HEK293T (cell line): Measurements from ENCODE around the gene FKBP8.
A peak's percentile ranks its signal among the peaks of the same experiment; 100 is the strongest.

Experiments
- CTCF ChIA-PET: fragments of 350-600 bp; formaldehyde crosslinking; extraction: SDS; loops from one replicate; lab custom pipeline; 2021; ENCODE audit warnings: antibody characterized with exemption, inconsistent platforms; lab: Yijun Ruan, JAX
- POLR2A ChIA-PET: fragments of 350-600 bp; formaldehyde crosslinking; extraction: SDS; loops from one replicate; lab custom pipeline; 2020; ENCODE audit warnings: antibody characterized with exemption, inconsistent platforms; lab: Yijun Ruan, JAX
- DNase-seq: peaks from one replicate; pipeline ENCODE4 v3.0.0; 2012; ENCODE audit warnings: mixed read lengths; ENCODE audit errors: extremely low spot score
- ARNT ChIP-seq: fragments of 450-650 bp; IDR thresholded peaks from 2 replicates; pipeline ENCODE4 v1.6.1; 2017; ENCODE audit warnings: mild to moderate bottlenecking
- BHLHE40 ChIP-seq: fragments of 450-650 bp; IDR thresholded peaks from 2 replicates; pipeline ENCODE4 v1.6.1; 2016; ENCODE audit warnings: mild to moderate bottlenecking, moderate library complexity, borderline replicate concordance
- CTBP1 ChIP-seq: fragments of 450-650 bp; IDR thresholded peaks from 2 replicates; pipeline ENCODE4 v1.6.1; 2016; ENCODE audit warnings: borderline replicate concordance
- ELF4 ChIP-seq: fragments of 450-650 bp; IDR thresholded peaks from 2 replicates; pipeline ENCODE4 v1.6.1; 2017; ENCODE audit warnings: antibody characterized with exemption
- FOXA1 ChIP-seq: fragments of 450-650 bp; IDR thresholded peaks from 2 replicates; pipeline ENCODE4 v1.6.1; 2016; ENCODE audit warnings: mild to moderate bottlenecking
- FOXK2 ChIP-seq: fragments of 450-650 bp; IDR thresholded peaks from 2 replicates; pipeline ENCODE4 v1.6.1; 2016; ENCODE audit warnings: mild to moderate bottlenecking
- FOXM1 ChIP-seq: fragments of 450-650 bp; IDR thresholded peaks from 2 replicates; pipeline ENCODE4 v1.6.1; 2017; ENCODE audit warnings: mild to moderate bottlenecking, borderline replicate concordance
- HDGF ChIP-seq: fragments of 450-650 bp; IDR thresholded peaks from 2 replicates; pipeline ENCODE4 v1.6.1; 2017; ENCODE audit warnings: antibody characterized with exemption, borderline replicate concordance
- L3MBTL2 ChIP-seq: fragments of 450-650 bp; conservative IDR thresholded peaks from 2 replicates; pipeline ENCODE4 v1.6.1; 2016; ENCODE audit warnings: mild to moderate bottlenecking
- LEF1 ChIP-seq: fragments of 450-650 bp; IDR thresholded peaks from 2 replicates; pipeline ENCODE4 v1.6.1; 2017; ENCODE audit warnings: mild to moderate bottlenecking, borderline replicate concordance
- NFRKB ChIP-seq: fragments of 450-650 bp; IDR thresholded peaks from 2 replicates; pipeline ENCODE4 v1.6.1; 2016; ENCODE audit warnings: mild to moderate bottlenecking, moderate library complexity
- SP1 ChIP-seq: fragments of 450-650 bp; IDR thresholded peaks from 2 replicates; pipeline ENCODE4 v1.6.1; 2017
- SUZ12 ChIP-seq: fragments of 450-650 bp; IDR thresholded peaks from 2 replicates; pipeline ENCODE4 v1.6.1; 2016; ENCODE audit warnings: mild to moderate bottlenecking
- TARDBP ChIP-seq: fragments of 450-650 bp; IDR thresholded peaks from 2 replicates; pipeline ENCODE4 v1.6.1; 2016
- ZNF384 ChIP-seq: fragments of 450-650 bp; IDR thresholded peaks from 2 replicates; pipeline ENCODE4 v1.6.1; 2016
- TF ChIP-seq, protein P1 (sequence below): fragments of 450-650 bp; IDR thresholded peaks from 2 replicates; pipeline ENCODE4 v1.6.1; 2016

The FKBP8 gene

DNA sequence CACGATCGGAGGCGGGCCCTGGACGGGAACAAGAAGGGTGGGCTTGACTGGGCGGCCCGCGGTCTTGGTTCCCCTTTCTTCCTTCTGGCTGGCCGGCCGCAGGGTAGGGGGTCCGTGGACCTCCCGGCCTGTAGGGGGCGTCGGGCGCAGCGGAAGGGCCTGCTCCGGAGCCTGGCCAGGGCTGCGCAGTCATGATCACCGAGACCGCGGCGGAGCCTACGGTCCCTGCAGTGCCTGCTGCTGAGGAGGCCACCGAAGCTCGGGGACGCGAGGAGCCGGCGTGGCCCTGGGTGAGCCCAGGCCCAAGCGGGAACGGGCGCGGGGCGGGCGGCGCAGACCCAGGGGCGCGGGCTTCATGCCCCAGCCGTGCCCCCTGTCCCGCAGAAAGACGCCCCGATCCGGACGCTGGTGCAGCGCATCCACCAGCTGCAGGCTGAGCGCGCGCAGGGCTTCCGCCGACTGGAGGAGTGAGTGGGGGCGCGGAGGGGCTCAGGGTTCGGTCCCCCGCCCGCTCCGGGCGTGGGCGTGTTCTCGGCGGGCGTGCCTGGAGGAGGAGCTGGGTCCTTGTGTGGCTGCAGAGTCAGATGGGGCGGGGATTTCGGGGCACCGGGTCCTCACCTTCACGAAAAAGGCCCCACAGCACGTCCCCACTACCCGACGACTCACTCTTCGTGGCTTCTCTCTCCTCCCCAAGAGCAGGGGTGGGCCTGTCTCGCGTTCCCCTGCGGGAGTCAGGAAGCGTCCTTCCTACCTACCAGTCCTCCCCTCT lies 45.4 kb upstream of the FKBP8 start, which contains the start of gene REX1BD:
TSS of gene REX1BD (plus strand) at position 188 of the 769 bp plus-strand sequence. CDS start at position 192, 4 bp downstream.
- TF ChIP-seq FOXM1 = peak; percentile 88
- TF ChIP-seq ARNT = no peak; the same call in 1 of the 2 replicates
- DNase-seq = peak; percentile 77
- ChIA-PET POLR2A (interaction anchor here (0.7 to 5.0 kb wide), 18 partner anchors 8 to 330 kb away, joined by 3 to 43 read pairs (median 4); partner anchors contain the start of genes COPE, DDX49, ELL and KXD1), CTCF (interaction anchor here (0.5 to 3.6 kb wide), 13 partner anchors 9 to 258 kb away, joined by 3 to 16 read pairs (median 5); partner anchors contain the start of gene UBA52)

DNA sequence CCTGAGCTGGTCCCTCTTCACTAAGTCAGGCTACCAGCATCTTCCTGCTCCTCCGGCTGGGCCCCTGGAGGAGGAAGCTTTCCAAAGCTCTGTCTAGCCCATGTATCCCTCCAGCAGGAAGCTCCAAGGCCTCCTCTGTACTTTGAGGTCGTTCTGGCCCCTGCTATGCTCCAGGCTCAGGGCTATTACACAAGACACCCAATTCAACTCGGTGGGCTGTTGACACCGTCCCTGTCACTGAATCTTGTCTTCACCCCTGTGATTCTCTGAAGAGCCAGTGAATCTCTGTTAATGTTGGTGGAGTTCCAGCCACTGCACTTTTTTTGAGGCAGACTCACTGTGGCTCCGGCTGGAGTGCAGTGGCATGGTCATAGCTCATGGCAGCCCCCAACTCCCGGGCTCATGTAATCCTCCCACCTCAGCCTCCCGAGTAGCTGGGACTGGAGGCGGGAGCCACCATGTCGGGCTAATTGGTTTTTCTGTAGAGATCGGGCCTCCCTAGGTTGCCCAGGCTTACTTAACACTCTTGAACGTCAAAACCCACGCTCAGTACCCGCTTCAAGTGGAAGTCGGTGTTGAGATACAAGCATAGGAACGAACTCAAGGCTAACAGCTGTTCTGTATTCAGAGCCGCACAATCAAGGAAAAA lies 44.7 kb upstream of the FKBP8 start:
- ChIA-PET CTCF (interaction anchor here (0.6 to 3.6 kb wide), 6 partner anchors 16 to 259 kb away, joined by 4 to 16 read pairs (median 5); partner anchors contain the start of gene UBA52), POLR2A (interaction anchor here (0.9 to 5.0 kb wide), 9 partner anchors 9 to 253 kb away, joined by 3 to 43 read pairs (median 5); partner anchors contain the start of genes KXD1, UBA52 and UPF1)
- DNase-seq = no peak
- TF ChIP-seq L3MBTL2 = peak; percentile 33
- TF ChIP-seq NFRKB = no peak

DNA sequence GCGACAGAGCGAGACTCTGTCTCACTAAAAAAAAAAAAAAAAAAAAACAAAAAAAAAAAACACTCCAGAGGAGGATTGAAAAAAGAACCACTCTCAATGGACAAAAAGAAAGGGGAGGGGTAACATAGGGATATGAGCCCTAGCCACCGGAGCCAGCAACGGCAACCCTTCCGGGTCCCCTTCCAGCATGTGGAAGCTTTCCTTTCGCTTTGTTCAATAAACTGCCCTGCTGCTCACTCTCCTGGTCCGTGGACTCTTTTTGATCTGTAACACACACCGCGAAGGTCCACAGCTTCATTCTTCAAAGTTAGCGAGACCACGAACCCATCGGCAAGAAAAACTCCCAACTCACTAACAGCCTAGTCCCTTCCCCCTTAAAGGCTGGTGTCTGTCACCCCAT lies 44.2 kb upstream of the FKBP8 start:
- ChIA-PET CTCF (interaction anchor here (0.9 to 3.6 kb wide), 5 partner anchors 15 to 259 kb away, joined by 4 to 16 read pairs (median 5); partner anchors contain the start of gene UBA52), POLR2A (interaction anchor here (0.9 to 5.0 kb wide), 7 partner anchors 9 to 103 kb away, joined by 3 to 43 read pairs (median 7); partner anchors contain the start of genes KXD1 and UBA52)
- no peak for DNase-seq
- TF ChIP-seq TARDBP (no peak), LEF1 (no peak), NFRKB (no peak), ARNT (no peak), SUZ12 (no peak), FOXK2 (no peak), BHLHE40 (no peak), CTBP1 (no peak), L3MBTL2 (no peak), FOXA1 (no peak), SP1 (no peak), FOXM1 (no peak), ZNF384 (no peak), HDGF (no peak), ELF4 (no peak)
- TF ChIP-seq, protein P1, sequence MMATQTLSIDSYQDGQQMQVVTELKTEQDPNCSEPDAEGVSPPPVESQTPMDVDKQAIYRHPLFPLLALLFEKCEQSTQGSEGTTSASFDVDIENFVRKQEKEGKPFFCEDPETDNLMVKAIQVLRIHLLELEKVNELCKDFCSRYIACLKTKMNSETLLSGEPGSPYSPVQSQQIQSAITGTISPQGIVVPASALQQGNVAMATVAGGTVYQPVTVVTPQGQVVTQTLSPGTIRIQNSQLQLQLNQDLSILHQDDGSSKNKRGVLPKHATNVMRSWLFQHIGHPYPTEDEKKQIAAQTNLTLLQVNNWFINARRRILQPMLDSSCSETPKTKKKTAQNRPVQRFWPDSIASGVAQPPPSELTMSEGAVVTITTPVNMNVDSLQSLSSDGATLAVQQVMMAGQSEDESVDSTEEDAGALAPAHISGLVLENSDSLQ = no peak

DNA sequence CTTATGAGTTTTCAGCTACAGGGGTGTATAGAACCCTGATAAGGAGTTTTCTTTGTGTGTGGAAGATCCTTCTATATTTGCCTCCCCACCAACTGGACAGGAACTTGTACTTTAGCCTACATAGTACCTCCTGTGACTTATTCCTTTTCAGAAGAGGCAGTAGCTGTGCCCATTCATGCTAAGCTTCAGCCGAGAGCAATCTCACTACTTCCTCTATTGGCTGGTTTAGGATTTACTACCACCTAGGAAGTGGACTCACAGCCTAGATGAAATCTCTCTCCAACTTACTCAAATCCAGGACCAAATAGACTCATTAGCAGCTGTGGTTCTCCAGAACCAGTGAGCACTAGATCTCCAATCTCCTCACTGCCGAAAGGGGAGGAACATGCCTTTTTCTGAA lies 42.9 kb upstream of the FKBP8 start:
- ChIA-PET POLR2A (interaction anchor here (1.6 kb wide), 1 partner anchor 14 kb away, joined by 4 read pairs; no protein-coding TSS in a partner anchor), CTCF (interaction anchor here (0.5 to 0.6 kb wide), 2 partner anchors 116 to 165 kb away, joined by 3 read pairs; no protein-coding TSS in a partner anchor)
- DNase-seq = no peak
- TF ChIP-seq SUZ12 (no peak), ARNT (no peak), ZNF384 (no peak), FOXA1 (no peak), SP1 (no peak), TARDBP (no peak), L3MBTL2 (no peak), HDGF (no peak), ELF4 (no peak), LEF1 (no peak), FOXM1 (no peak)
- TF ChIP-seq, protein P1 = no peak

DNA sequence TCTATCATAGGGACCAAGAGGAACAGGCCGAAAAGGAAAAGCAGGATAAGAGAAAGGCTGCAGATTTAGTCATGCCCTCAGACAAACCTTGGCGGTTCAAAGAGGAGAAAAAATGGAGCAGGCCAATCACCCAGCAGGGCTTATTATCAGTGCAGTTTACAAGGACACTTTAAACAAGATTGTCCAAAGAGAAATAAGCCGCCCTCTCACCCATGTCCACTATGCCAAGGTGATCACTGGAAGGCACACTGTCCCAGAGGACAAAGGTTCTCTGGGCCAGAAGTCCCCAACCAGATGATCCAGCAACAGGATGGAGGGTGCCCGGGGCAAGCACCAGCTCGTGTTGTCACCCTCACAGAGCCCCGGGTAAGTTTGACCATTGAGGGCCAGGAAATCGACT lies 36.9 kb upstream of the FKBP8 start:
- ChIA-PET CTCF (interaction anchor here (1.3 kb wide), 1 partner anchor 9 kb away, joined by 7 read pairs; the partner anchor contains the start of gene REX1BD), POLR2A (interaction anchor here (0.9 to 2.3 kb wide), 3 partner anchors 9 to 102 kb away, joined by 3 to 14 read pairs (median 4); partner anchors contain the start of gene UBA52)
- no peak for TF ChIP-seq FOXM1
- TF ChIP-seq ZNF384 = no peak
- no peak for TF ChIP-seq LEF1
- TF ChIP-seq, protein P1 = no peak
- no peak for TF ChIP-seq SUZ12
- TF ChIP-seq CTBP1 = no peak
- TF ChIP-seq FOXA1 = no peak
- no peak for TF ChIP-seq L3MBTL2
- no peak for TF ChIP-seq TARDBP
- TF ChIP-seq HDGF = no peak
- TF ChIP-seq FOXK2 = no peak
- TF ChIP-seq ARNT = no peak
- TF ChIP-seq NFRKB = no peak
- no peak for TF ChIP-seq ELF4
- no peak for DNase-seq
